GM18870 (cell line): ENCODE results near the gene STXBP6.

Experiments
- ATAC-seq: cut with Tn5 transposase; IDR thresholded peaks from one replicate; pipeline ENCODE4 v1.9.1; 2021; ENCODE audit warnings: moderate library complexity; ENCODE audit not compliant: unreplicated experiment

Gene STXBP6

GRCh38 chr14:24866067-24866639 is 183.8 kb downstream of the STXBP6 start:
- no peak for ATAC-seq

- no peak for ATAC-seq
Measured at GRCh38 chr14:24863968-24864684, 185.8 kb downstream of the STXBP6 start.

GRCh38 chr14:24861083-24861630 is 188.8 kb downstream of the STXBP6 start:
- ATAC-seq = no peak

- no peak for ATAC-seq
Measured at GRCh38 chr14:24859559-24859958, 190.4 kb downstream of the STXBP6 start.

GRCh38 chr14:24858684-24859083 is 191.3 kb downstream of the STXBP6 start:
- ATAC-seq = no peak

- ATAC-seq = no peak
Measured at GRCh38 chr14:24858052-24858451, 191.9 kb downstream of the STXBP6 start.

GRCh38 chr14:24857277-24857676 is 192.7 kb downstream of the STXBP6 start:
- ATAC-seq = no peak

- no peak for ATAC-seq
Measured at GRCh38 chr14:24853446-24853845, 196.5 kb downstream of the STXBP6 start.

GRCh38 chr14:24852312-24853060 is 197.5 kb downstream of the STXBP6 start:
- ATAC-seq = no peak

GRCh38 chr14:24851837-24852236 is 198.1 kb downstream of the STXBP6 start:
- ATAC-seq = no peak

GRCh38 chr14:24851406-24851805 is 198.5 kb downstream of the STXBP6 start:
- no peak for ATAC-seq

- no peak for ATAC-seq
Measured at GRCh38 chr14:24850072-24850471, 199.9 kb downstream of the STXBP6 start.

GRCh38 chr14:24849471-24849870 is 200.5 kb downstream of the STXBP6 start:
- ATAC-seq = no peak

GRCh38 chr14:24848102-24848790 is 201.7 kb downstream of the STXBP6 start:
- no peak for ATAC-seq

GRCh38 chr14:24847568-24848095 is 202.3 kb downstream of the STXBP6 start:
- ATAC-seq = no peak

GRCh38 chr14:24846261-24846660 is 203.7 kb downstream of the STXBP6 start:
- no peak for ATAC-seq

GRCh38 chr14:24845851-24846250 is 204.1 kb downstream of the STXBP6 start:
- no peak for ATAC-seq

GRCh38 chr14:24844011-24844410 is 205.9 kb downstream of the STXBP6 start:
- ATAC-seq = no peak

GRCh38 chr14:24843494-24843893 is 206.5 kb downstream of the STXBP6 start:
- ATAC-seq = peak; percentile 93

- no peak for ATAC-seq
Measured at GRCh38 chr14:24840204-24840893, 209.6 kb downstream of the STXBP6 start.
